K562 (cell line): Measurements from ENCODE around the gene NR4A2. TPM values are rescaled to one million over a fixed set of nuclear protein-coding genes. Genes with fewer than 3 reads are reported as not detected.

ENCODE experiments used
- ELF2 ChIP-seq: fragments of 250-450 bp; sonication (Bioruptor Pico); IDR thresholded peaks from 2 replicates; pipeline ENCODE4 v1.5.0; 2021; ENCODE audit warnings: mild to moderate bottlenecking
- KAT8 ChIP-seq: fragments of 450-650 bp; IDR thresholded peaks from 2 replicates; pipeline ENCODE4 v1.6.1; 2016; ENCODE audit warnings: low read depth, mild to moderate bottlenecking
- POLR2A ChIP-seq: fragments of 450-650 bp; conservative IDR thresholded peaks from 2 replicates; pipeline ENCODE4 v1.6.1; 2016
- RBM39 ChIP-seq: fragments of 200-400 bp; formaldehyde crosslinking; optimal IDR thresholded peaks from 2 replicates; pipeline ENCODE3; 2018; ENCODE audit warnings: low read depth, low read length
- ZNF23 ChIP-seq: fragments of 250-450 bp; sonication (Bioruptor Pico); IDR thresholded peaks from 2 replicates; pipeline ENCODE4 v1.4.0; 2020; ENCODE audit warnings: mild to moderate bottlenecking
- ZNF324 ChIP-seq: fragments of 250-450 bp; sonication (Bioruptor Pico); IDR thresholded peaks from 2 replicates; pipeline ENCODE4 v1.4.0; 2020; ENCODE audit warnings: mild to moderate bottlenecking
- ZNF76 ChIP-seq: fragments of 250-450 bp; sonication (Bioruptor Pico); IDR thresholded peaks from 2 replicates; pipeline ENCODE4 v1.4.0; 2020; ENCODE audit warnings: mild to moderate bottlenecking, moderate library complexity, borderline replicate concordance
- polyA plus RNA-seq, 8 experiments: library from polyadenylated mRNA; depleted of rRNA in 4 of 8; stranded (reverse) in 5 of 8; unstranded in 3 of 8; fragments of >200 nt; fragmentation: Nextera tagmentation in 2 of 8; fragmentation: Illumina TruSeq in 1 of 8; extraction: Ambion mirVana in 2 of 8; extraction: Trizol in 1 of 8; gene quantifications; 2 replicates each; pipeline versions ENCODE4 v1.2.1 to v1.2.3, GENCODE V29; 2011 to 2014; ENCODE audit warnings: inconsistent platforms in 1 of 8, missing spikeins in 1 of 8
- total RNA-seq, 7 experiments: library from RNA; depleted of rRNA in 6 of 7; stranded (reverse); fragments of >200 nt in 6 of 7; fragmentation: Illumina TruSeq in 2 of 7; extraction: Trizol in 2 of 7; gene quantifications; 2 replicates each; pipeline versions ENCODE4 v1.2.1 to v1.2.3, GENCODE V29; 2011 to 2021; ENCODE audit warnings: low replicate concordance in 1 of 7
- TF ChIP-seq, protein P1 (sequence below), 2 experiments: fragments of 450-650 bp in 1 of 2; IDR thresholded peaks; 2 replicates each; pipeline ENCODE4 v1.6.1; 2011 to 2017; ENCODE audit warnings: low read depth in 2 of 2, antibody characterized with exemption in 1 of 2, borderline replicate concordance in 1 of 2, low read length in 1 of 2, mild to moderate bottlenecking in 1 of 2, mixed read lengths in 1 of 2; ENCODE audit not compliant: control insufficient read depth in 1 of 2
- TF ChIP-seq, protein P2 (sequence below): fragments of 450-650 bp; IDR thresholded peaks from one replicate; pipeline ENCODE4 v1.6.1; 2018; ENCODE audit warnings: mild to moderate bottlenecking, moderate library complexity; ENCODE audit not compliant: partially characterized antibody
- TF ChIP-seq, protein P3 (sequence below): fragments of 450-650 bp; IDR thresholded peaks from 2 replicates; pipeline ENCODE4 v1.6.1; 2018; ENCODE audit not compliant: partially characterized antibody
- TF ChIP-seq, protein P4 (sequence below): sonication (generic); formaldehyde crosslinking; IDR thresholded peaks from 2 replicates; pipeline ENCODE4 v1.8.0; 2022; ENCODE audit warnings: mild to moderate bottlenecking, missing genetic modification reagents
- TF ChIP-seq, protein P5 (sequence below): fragments of 450-650 bp; formaldehyde crosslinking; IDR thresholded peaks from 2 replicates; pipeline ENCODE4 v1.4.0; 2020; ENCODE audit warnings: mild to moderate bottlenecking, moderate library complexity

The NR4A2 gene
- total and polyA plus RNA-seq, 9 of the 15 experiments (the other 6 are each of a cell fraction or from before 2014, with no cell fraction given) = 0.94 to 5.1 (median 1.3) TPM

DNA sequence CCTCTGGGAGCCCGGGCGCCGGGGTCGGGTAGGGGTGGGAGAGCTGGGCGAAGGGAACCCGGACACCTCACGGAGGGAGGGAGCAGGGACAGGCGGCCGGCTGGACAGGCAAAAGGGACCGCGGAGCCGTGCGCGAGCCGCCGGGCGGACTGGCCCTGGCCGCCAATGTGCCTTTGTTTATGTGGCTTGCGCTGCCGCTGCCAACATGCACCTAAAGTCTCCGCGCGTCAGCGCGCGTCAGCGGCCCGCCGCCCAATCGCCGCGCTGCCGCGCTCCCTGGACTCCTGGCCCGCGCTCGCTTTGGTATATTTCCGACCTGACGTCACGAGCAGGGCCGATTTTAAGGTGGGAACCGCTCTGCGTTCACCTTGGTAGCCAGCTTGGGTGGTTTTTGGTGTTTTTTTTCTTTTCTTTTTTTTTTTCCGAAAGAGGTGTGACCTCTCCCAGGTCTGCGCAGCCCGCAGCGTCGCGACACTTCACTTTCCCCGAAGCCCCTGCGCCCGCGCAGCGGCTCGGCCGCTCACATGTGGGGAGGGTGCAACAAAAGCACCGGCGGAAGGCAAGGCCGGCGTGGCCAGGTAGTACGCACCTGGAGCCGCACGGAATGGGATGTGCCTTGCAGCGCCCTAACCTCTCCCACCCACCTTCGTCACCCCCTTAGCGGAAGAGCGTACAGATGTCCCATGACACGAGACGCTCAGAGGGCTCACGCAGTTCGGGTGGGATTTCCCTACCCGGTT, at the start of gene NR4A2 (continued):
- TF ChIP-seq, protein P1, sequence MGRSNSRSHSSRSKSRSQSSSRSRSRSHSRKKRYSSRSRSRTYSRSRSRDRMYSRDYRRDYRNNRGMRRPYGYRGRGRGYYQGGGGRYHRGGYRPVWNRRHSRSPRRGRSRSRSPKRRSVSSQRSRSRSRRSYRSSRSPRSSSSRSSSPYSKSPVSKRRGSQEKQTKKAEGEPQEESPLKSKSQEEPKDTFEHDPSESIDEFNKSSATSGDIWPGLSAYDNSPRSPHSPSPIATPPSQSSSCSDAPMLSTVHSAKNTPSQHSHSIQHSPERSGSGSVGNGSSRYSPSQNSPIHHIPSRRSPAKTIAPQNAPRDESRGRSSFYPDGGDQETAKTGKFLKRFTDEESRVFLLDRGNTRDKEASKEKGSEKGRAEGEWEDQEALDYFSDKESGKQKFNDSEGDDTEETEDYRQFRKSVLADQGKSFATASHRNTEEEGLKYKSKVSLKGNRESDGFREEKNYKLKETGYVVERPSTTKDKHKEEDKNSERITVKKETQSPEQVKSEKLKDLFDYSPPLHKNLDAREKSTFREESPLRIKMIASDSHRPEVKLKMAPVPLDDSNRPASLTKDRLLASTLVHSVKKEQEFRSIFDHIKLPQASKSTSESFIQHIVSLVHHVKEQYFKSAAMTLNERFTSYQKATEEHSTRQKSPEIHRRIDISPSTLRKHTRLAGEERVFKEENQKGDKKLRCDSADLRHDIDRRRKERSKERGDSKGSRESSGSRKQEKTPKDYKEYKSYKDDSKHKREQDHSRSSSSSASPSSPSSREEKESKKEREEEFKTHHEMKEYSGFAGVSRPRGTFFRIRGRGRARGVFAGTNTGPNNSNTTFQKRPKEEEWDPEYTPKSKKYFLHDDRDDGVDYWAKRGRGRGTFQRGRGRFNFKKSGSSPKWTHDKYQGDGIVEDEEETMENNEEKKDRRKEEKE (IDR thresholded peaks at IDR 0.05; ENCODE audit: borderline replicate concordance in 1 of 2, control insufficient read depth in 1 of 2, low read depth in 2 of 2, low read length in 1 of 2) = no peak
- TF ChIP-seq ELF2 (CRISPR knock-in tag) (no peak), ZNF76 (CRISPR knock-in tag) (no peak), ZNF324 (peak; percentile 39; the same call in 1 of the 2 replicates), ZNF23 (CRISPR knock-in tag) (no peak), RBM39 (no peak), KAT8 (no peak), POLR2A (peak; percentile 76)
- TF ChIP-seq, protein P2, sequence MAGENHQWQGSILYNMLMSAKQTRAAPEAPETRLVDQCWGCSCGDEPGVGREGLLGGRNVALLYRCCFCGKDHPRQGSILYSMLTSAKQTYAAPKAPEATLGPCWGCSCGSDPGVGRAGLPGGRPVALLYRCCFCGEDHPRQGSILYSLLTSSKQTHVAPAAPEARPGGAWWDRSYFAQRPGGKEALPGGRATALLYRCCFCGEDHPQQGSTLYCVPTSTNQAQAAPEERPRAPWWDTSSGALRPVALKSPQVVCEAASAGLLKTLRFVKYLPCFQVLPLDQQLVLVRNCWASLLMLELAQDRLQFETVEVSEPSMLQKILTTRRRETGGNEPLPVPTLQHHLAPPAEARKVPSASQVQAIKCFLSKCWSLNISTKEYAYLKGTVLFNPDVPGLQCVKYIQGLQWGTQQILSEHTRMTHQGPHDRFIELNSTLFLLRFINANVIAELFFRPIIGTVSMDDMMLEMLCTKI = no peak
- TF ChIP-seq, protein P3, sequence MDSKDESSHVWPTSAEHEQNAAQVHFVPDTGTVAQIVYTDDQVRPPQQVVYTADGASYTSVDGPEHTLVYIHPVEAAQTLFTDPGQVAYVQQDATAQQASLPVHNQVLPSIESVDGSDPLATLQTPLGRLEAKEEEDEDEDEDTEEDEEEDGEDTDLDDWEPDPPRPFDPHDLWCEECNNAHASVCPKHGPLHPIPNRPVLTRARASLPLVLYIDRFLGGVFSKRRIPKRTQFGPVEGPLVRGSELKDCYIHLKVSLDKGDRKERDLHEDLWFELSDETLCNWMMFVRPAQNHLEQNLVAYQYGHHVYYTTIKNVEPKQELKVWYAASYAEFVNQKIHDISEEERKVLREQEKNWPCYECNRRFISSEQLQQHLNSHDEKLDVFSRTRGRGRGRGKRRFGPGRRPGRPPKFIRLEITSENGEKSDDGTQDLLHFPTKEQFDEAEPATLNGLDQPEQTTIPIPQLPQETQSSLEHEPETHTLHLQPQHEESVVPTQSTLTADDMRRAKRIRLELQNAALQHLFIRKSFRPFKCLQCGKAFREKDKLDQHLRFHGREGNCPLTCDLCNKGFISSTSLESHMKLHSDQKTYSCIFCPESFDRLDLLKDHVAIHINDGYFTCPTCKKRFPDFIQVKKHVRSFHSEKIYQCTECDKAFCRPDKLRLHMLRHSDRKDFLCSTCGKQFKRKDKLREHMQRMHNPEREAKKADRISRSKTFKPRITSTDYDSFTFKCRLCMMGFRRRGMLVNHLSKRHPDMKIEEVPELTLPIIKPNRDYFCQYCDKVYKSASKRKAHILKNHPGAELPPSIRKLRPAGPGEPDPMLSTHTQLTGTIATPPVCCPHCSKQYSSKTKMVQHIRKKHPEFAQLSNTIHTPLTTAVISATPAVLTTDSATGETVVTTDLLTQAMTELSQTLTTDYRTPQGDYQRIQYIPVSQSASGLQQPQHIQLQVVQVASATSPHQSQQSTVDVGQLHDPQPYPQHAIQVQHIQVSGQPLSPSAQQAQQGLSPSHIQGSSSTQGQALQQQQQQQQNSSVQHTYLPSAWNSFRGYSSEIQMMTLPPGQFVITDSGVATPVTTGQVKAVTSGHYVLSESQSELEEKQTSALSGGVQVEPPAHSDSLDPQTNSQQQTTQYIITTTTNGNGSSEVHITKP = peak; percentile 71
- TF ChIP-seq, protein P4, sequence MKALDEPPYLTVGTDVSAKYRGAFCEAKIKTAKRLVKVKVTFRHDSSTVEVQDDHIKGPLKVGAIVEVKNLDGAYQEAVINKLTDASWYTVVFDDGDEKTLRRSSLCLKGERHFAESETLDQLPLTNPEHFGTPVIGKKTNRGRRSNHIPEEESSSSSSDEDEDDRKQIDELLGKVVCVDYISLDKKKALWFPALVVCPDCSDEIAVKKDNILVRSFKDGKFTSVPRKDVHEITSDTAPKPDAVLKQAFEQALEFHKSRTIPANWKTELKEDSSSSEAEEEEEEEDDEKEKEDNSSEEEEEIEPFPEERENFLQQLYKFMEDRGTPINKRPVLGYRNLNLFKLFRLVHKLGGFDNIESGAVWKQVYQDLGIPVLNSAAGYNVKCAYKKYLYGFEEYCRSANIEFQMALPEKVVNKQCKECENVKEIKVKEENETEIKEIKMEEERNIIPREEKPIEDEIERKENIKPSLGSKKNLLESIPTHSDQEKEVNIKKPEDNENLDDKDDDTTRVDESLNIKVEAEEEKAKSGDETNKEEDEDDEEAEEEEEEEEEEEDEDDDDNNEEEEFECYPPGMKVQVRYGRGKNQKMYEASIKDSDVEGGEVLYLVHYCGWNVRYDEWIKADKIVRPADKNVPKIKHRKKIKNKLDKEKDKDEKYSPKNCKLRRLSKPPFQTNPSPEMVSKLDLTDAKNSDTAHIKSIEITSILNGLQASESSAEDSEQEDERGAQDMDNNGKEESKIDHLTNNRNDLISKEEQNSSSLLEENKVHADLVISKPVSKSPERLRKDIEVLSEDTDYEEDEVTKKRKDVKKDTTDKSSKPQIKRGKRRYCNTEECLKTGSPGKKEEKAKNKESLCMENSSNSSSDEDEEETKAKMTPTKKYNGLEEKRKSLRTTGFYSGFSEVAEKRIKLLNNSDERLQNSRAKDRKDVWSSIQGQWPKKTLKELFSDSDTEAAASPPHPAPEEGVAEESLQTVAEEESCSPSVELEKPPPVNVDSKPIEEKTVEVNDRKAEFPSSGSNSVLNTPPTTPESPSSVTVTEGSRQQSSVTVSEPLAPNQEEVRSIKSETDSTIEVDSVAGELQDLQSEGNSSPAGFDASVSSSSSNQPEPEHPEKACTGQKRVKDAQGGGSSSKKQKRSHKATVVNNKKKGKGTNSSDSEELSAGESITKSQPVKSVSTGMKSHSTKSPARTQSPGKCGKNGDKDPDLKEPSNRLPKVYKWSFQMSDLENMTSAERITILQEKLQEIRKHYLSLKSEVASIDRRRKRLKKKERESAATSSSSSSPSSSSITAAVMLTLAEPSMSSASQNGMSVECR (CRISPR knock-in tag) = no peak
- TF ChIP-seq, protein P5, sequence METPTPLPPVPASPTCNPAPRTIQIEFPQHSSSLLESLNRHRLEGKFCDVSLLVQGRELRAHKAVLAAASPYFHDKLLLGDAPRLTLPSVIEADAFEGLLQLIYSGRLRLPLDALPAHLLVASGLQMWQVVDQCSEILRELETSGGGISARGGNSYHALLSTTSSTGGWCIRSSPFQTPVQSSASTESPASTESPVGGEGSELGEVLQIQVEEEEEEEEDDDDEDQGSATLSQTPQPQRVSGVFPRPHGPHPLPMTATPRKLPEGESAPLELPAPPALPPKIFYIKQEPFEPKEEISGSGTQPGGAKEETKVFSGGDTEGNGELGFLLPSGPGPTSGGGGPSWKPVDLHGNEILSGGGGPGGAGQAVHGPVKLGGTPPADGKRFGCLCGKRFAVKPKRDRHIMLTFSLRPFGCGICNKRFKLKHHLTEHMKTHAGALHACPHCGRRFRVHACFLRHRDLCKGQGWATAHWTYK (CRISPR knock-in tag) = peak; percentile 15; the same call in 1 of the 2 replicates
